B cell (primary cell): ENCODE measurements around the gene HLCS. TPM values are rescaled to one million over a fixed set of nuclear protein-coding genes. Genes with fewer than 3 reads are reported as not detected.
A peak's percentile ranks its signal among the peaks of the same experiment; 100 is the strongest.

Experiments
- ATAC-seq: fragments of 200-7000 bp; cut with Tn5 transposase; one replicate; pipeline ENCODE4 v1.10.0; 2021; ENCODE audit warnings: low read depth, mild to moderate bottlenecking, moderate number of reproducible peaks, moderate library complexity
- CTCF ChIA-PET: fragments of 350-600 bp; sonication (Branson Sonifier 250); formaldehyde crosslinking; loops from one replicate; lab custom pipeline; 2021; ENCODE audit warnings: antibody characterized with exemption, inconsistent platforms; lab: Charles Lee
- POLR2A ChIA-PET: fragments of 350-600 bp; sonication (Branson Sonifier 250); formaldehyde crosslinking; loops from one replicate; lab custom pipeline; 2021; ENCODE audit warnings: antibody characterized with exemption; lab: Charles Lee
- DNase-seq: peaks from one replicate; pipeline ENCODE4 v3.0.0; 2013
- H2AFZ ChIP-seq: 2 replicates; pipeline ENCODE4 v1.6.1; 2012; ENCODE audit warnings: mild to moderate bottlenecking, low read depth, low read length; ENCODE audit not compliant: insufficient read depth, poor library complexity, severe bottlenecking
- H3K27ac ChIP-seq, 2 donors: 1 replicate in 1 of 2; 2 replicates in 1 of 2; pipeline ENCODE4 v1.5.1; 2012 to 2013; ENCODE audit warnings: low read length in 2 of 2, mild to moderate bottlenecking in 2 of 2, moderate library complexity in 1 of 2
- H3K27me3 ChIP-seq, 4 experiments: fragments of 200-600 bp in 1 of 4; sonication (generic) in 1 of 4; replicated peaks in 1 of 4; 1 replicate in 2 of 4; 2 replicates in 2 of 4; pipeline versions ENCODE4 v1.6.1 to v1.7.0; 2013 to 2016; ENCODE audit warnings: low read length in 3 of 4, mild to moderate bottlenecking in 2 of 4, mixed read lengths in 1 of 4, moderate library complexity in 1 of 4; ENCODE audit not compliant: insufficient read depth in 4 of 4, control insufficient read depth in 3 of 4; ENCODE audit errors: control extremely low read depth in 1 of 4
- H3K36me3 ChIP-seq, 2 experiments: replicated peaks in 1 of 2; 1 replicate in 1 of 2; 2 replicates in 1 of 2; pipeline versions ENCODE4 v1.6.1 to v1.7.1; 2013; ENCODE audit warnings: low read length in 1 of 2; ENCODE audit not compliant: insufficient read depth in 2 of 2, control insufficient read depth in 1 of 2; ENCODE audit errors: control extremely low read depth in 1 of 2, extremely low read depth in 1 of 2
- H3K4me1 ChIP-seq, 2 donors: fragments of 200-600 bp in 1 of 2; sonication (generic) in 1 of 2; 1 replicate in 1 of 2; 2 replicates in 1 of 2; pipeline versions ENCODE4 v1.5.1 to v1.6.1; 2013 to 2017; ENCODE audit warnings: low read length in 2 of 2; ENCODE audit not compliant: control insufficient read depth in 2 of 2, insufficient read depth in 2 of 2
- H3K4me2 ChIP-seq: replicated peaks from 2 replicates; pipeline ENCODE3; 2012; ENCODE audit warnings: mild to moderate bottlenecking, low read depth, low read length; ENCODE audit not compliant: poor library complexity, severe bottlenecking
- H3K4me3 ChIP-seq, 5 experiments: fragments of 200-600 bp in 1 of 5; sonication (generic) in 1 of 5; 1 replicate in 3 of 5; 2 replicates in 2 of 5; pipeline versions ENCODE4 v1.5.1 to v1.7.0; 2011 to 2016; ENCODE audit warnings: low read length in 4 of 5, mild to moderate bottlenecking in 4 of 5, low read depth in 2 of 5, control low read depth in 1 of 5, moderate library complexity in 1 of 5; ENCODE audit not compliant: insufficient read depth in 1 of 5; ENCODE audit errors: control extremely low read depth in 1 of 5, extremely low read depth in 1 of 5
- H3K79me2 ChIP-seq: fragments of 200-600 bp; sonication (generic); one replicate; pipeline ENCODE4 v1.6.0; 2016; ENCODE audit warnings: low read length; ENCODE audit not compliant: control insufficient read depth, insufficient read depth
- H3K9ac ChIP-seq: fragments of 200-600 bp; sonication (generic); 2 replicates; pipeline ENCODE4 v1.6.1; 2017; ENCODE audit warnings: mild to moderate bottlenecking, low read length, moderate library complexity
- H3K9me3 ChIP-seq, 3 donors: one replicate each; pipeline versions ENCODE4 v1.6.1 to v1.7.1; 2013; ENCODE audit warnings: low read length in 2 of 3; ENCODE audit not compliant: control insufficient read depth in 2 of 3, insufficient read depth in 1 of 3; ENCODE audit errors: control extremely low read depth in 1 of 3
- H4K20me1 ChIP-seq: 2 replicates; pipeline ENCODE4 v1.6.0; 2012; ENCODE audit warnings: mild to moderate bottlenecking, low read length; ENCODE audit not compliant: insufficient read depth, control insufficient read depth, poor library complexity, severe bottlenecking
- H3K27ac Mint-ChIP-seq: one replicate; pipeline ENCODE4 v1.8.0; 2021; ENCODE audit warnings: mixed read lengths
- H3K27me3 Mint-ChIP-seq: one replicate; pipeline ENCODE4 v1.8.0; 2021; ENCODE audit warnings: mixed read lengths
- H3K4me1 Mint-ChIP-seq: one replicate; pipeline ENCODE4 v1.8.0; 2021; ENCODE audit warnings: mixed read lengths
- H3K4me3 Mint-ChIP-seq: one replicate; pipeline ENCODE4 v1.8.0; 2021; ENCODE audit warnings: mixed read lengths
- H3K9me3 Mint-ChIP-seq: one replicate; pipeline ENCODE4 v1.8.0; 2022; ENCODE audit warnings: mixed read lengths; ENCODE audit not compliant: insufficient read depth
- CTCF ChIP-seq: fragments of 200-600 bp; IDR thresholded peaks from one replicate; pipeline ENCODE4 v1.8.0; 2022; ENCODE audit warnings: antibody characterized with exemption, mild to moderate bottlenecking
- EZH2 ChIP-seq: IDR thresholded peaks from 2 replicates; pipeline ENCODE4 v1.6.1; 2012; ENCODE audit warnings: borderline replicate concordance, low read depth, mild to moderate bottlenecking, moderate library complexity, low read length; ENCODE audit not compliant: insufficient read depth, poor library complexity, severe bottlenecking
- WGBS: methylation state at CpG from one replicate; pipeline ENCODE4 v1.1.5; 2013; ENCODE audit warnings: missing lambda C conversion rate; ENCODE audit not compliant: insufficient coverage; 5-methylcytosine and 5-hydroxymethylcytosine counted together
- intact Hi-C: fragments of 100-400 bp; cut with micrococcal nuclease; formaldehyde crosslinking; loops from one replicate; pipeline ENCODE4 v1.10.0; 2022
- polyA plus RNA-seq: library from polyadenylated mRNA; depleted of rRNA; stranded (reverse); fragments of >200 nt; gene quantifications from 2 replicates; pipeline ENCODE4 v1.2.3, GENCODE V29; 2012
- total RNA-seq, 2 donors: library from RNA; stranded (reverse); fragments of 120-200 nt in 1 of 2; gene quantifications; 1 replicate in 1 of 2; 2 replicates in 1 of 2; pipeline versions ENCODE4 v1.2.3 to v1.2.4, GENCODE V29; 2013 to 2022

The HLCS gene
- total and polyA plus RNA-seq, 2 donors (not counting 1 experiment from before 2014, with no cell fraction given) = 4.4 to 14.7 TPM

GRCh38 chr21:36927719-36928117 lies 38.8 kb downstream of the HLCS start:
- Histone ChIP-seq H3K27ac (no peak overlapping the region), H3K79me2 (no peaks in the 10 kb centered on the region), H3K36me3 (peaks cover 0 to 3% of the 10 kb centered on the region in 2 experiments), H3K9me3 (no peaks in the 10 kb centered on the region), H3K4me2 (no peak overlapping the region), H3K4me1 (no peaks in the 10 kb centered on the region), H4K20me1 (no peaks in the 10 kb centered on the region), H3K9ac (no peak overlapping the region), H3K27me3 (no peaks in the 10 kb centered on the region), H3K4me3 (no peak overlapping the region), H2AFZ (no peak overlapping the region)
- no peak for TF ChIP-seq EZH2
- peak; percentile 93 for TF ChIP-seq CTCF
- no peaks in the 10 kb centered on the region for H3K4me1 Mint-ChIP-seq
- H3K9me3 Mint-ChIP-seq = no peaks in the 10 kb centered on the region
- no peaks in the 10 kb centered on the region for H3K27me3 Mint-ChIP-seq
- DNase-seq (peak; percentile 67), ATAC-seq (no peak)
- H3K27ac Mint-ChIP-seq = no peak overlapping the region
- intact Hi-C loops = loop anchor here (5.0 kb wide), 1 partner anchor 800 kb away; no protein-coding TSS in a partner anchor
- CTCF ChIA-PET = interaction anchor here (0.5 to 2.4 kb wide), 14 partner anchors 11 to 995 kb away, joined by 3 to 15 read pairs (median 4); no protein-coding TSS in a partner anchor
- H3K4me3 Mint-ChIP-seq = no peak overlapping the region
- WGBS = 51% methylated on average over 4 of the region's 4 CpGs
- POLR2A ChIA-PET = no interaction called here

GRCh38 chr21:36926989-36927718 lies 39.3 kb downstream of the HLCS start:
- POLR2A ChIA-PET = no interaction called here
- ATAC-seq = no peak
- Histone ChIP-seq H3K4me2 (no peak overlapping the region), H3K27ac (no peak overlapping the region), H3K79me2 (no peaks in the 10 kb centered on the region), H3K4me1 (no peaks in the 10 kb centered on the region), H2AFZ (no peak overlapping the region), H3K27me3 (no peaks in the 10 kb centered on the region), H3K4me3 (no peak overlapping the region), H4K20me1 (no peaks in the 10 kb centered on the region), H3K9ac (no peak overlapping the region), H3K36me3 (peaks cover 0 to 3% of the 10 kb centered on the region in 2 experiments), H3K9me3 (no peaks in the 10 kb centered on the region)
- intact Hi-C loops = loop anchor here (5.0 kb wide), 1 partner anchor 800 kb away; no protein-coding TSS in a partner anchor
- Mint-ChIP-seq H3K4me3 (no peak overlapping the region), H3K9me3 (no peaks in the 10 kb centered on the region), H3K27ac (no peak overlapping the region), H3K4me1 (no peaks in the 10 kb centered on the region), H3K27me3 (no peaks in the 10 kb centered on the region)
- DNase-seq = no peak
- 97% methylated on average over 10 of the region's 17 CpGs for WGBS
- TF ChIP-seq CTCF (no peak), EZH2 (no peak)
- CTCF ChIA-PET = interaction anchor here (0.7 to 2.4 kb wide), 14 partner anchors 10 to 791 kb away, joined by 3 to 15 read pairs (median 4); no protein-coding TSS in a partner anchor
